ENCODE data around the gene UGT2B28.
"Not testable (repeated sequence)": the region's sequence is repeated elsewhere in the genome, so short reads cannot be mapped to it uniquely, and the experiment has no call there.

UGT2B28 gene

GRCh38 chr4:69343558-69344420 lies 63.5 kb downstream of the UGT2B28 start:
- not testable (repeated sequence) for DNase-seq

All from NCI-H1930 (cell line).